K562 (cell line): ENCODE data around the gene SAP25. TPM values are rescaled to one million over a fixed set of nuclear protein-coding genes. Genes with fewer than 3 reads are reported as not detected.
A peak's percentile ranks its signal among the peaks of the same experiment; 100 is the strongest.

ENCODE experiments used
- CBX2 ChIP-seq: fragments of 200-600 bp; sonication (generic); IDR thresholded peaks from one replicate; pipeline ENCODE4 v1.6.1; 2012; ENCODE audit warnings: mild to moderate bottlenecking, low read length, inconsistent platforms; ENCODE audit not compliant: insufficient read depth, poor library complexity, severe bottlenecking
- ETV6 ChIP-seq, 3 experiments: fragments of 150-350 bp in 1 of 3; sonication (generic) in 1 of 3; formaldehyde crosslinking in 1 of 3; IDR thresholded peaks; 2 replicates each; pipeline versions ENCODE4 v1.6.1 to v1.8.0; 2014 to 2022; ENCODE audit warnings: borderline replicate concordance in 2 of 3, low read depth in 2 of 3, antibody characterized with exemption in 1 of 3, low read length in 1 of 3, mild to moderate bottlenecking in 1 of 3, missing genetic modification reagents in 1 of 3
- JUN ChIP-seq, 2 experiments: sonication (generic) in 1 of 2; formaldehyde crosslinking in 1 of 2; IDR thresholded peaks; 2 replicates each; pipeline versions ENCODE4 v1.6.1 to v1.8.0; 2012 to 2022; ENCODE audit warnings: borderline replicate concordance in 2 of 2, mild to moderate bottlenecking in 2 of 2, improper control_type of control experiment in 1 of 2, low read depth in 1 of 2, low read length in 1 of 2, missing genetic modification reagents in 1 of 2
- KDM5B ChIP-seq: fragments of 200-600 bp; sonication (generic); IDR thresholded peaks from 2 replicates; pipeline ENCODE4 v1.6.1; 2012; ENCODE audit warnings: low read depth, mild to moderate bottlenecking, moderate library complexity, low read length, control low read depth, inconsistent platforms; ENCODE audit not compliant: insufficient replicate concordance
- NFRKB ChIP-seq: fragments of 450-650 bp; IDR thresholded peaks from 2 replicates; pipeline ENCODE4 v1.6.1; 2016; ENCODE audit warnings: low read depth
- SOX6 ChIP-seq: fragments of 450-650 bp; IDR thresholded peaks from 2 replicates; pipeline ENCODE4 v1.6.1; 2014; ENCODE audit warnings: mild to moderate bottlenecking
- ZBTB7A ChIP-seq: IDR thresholded peaks from 2 replicates; pipeline ENCODE4 v1.6.1; 2011; ENCODE audit warnings: low read depth, mild to moderate bottlenecking, low read length, moderate library complexity, borderline replicate concordance; ENCODE audit not compliant: control insufficient read depth
- polyA plus RNA-seq, 8 experiments: library from polyadenylated mRNA; depleted of rRNA in 4 of 8; stranded (reverse) in 5 of 8; unstranded in 3 of 8; fragments of >200 nt; fragmentation: Nextera tagmentation in 2 of 8; fragmentation: Illumina TruSeq in 1 of 8; extraction: Ambion mirVana in 2 of 8; extraction: Trizol in 1 of 8; gene quantifications; 2 replicates each; pipeline versions ENCODE4 v1.2.1 to v1.2.3, GENCODE V29; 2011 to 2014; ENCODE audit warnings: inconsistent platforms in 1 of 8, missing spikeins in 1 of 8
- total RNA-seq, 7 experiments: library from RNA; depleted of rRNA in 6 of 7; stranded (reverse); fragments of >200 nt in 6 of 7; fragmentation: Illumina TruSeq in 2 of 7; extraction: Trizol in 2 of 7; gene quantifications; 2 replicates each; pipeline versions ENCODE4 v1.2.1 to v1.2.3, GENCODE V29; 2011 to 2021; ENCODE audit warnings: low replicate concordance in 1 of 7
- TF ChIP-seq, protein P1 (sequence below), 3 experiments: fragments of 200-800 bp in 1 of 3; sonication (Bioruptor generic) in 1 of 3; sonication (generic) in 1 of 3; formaldehyde crosslinking in 1 of 3; IDR thresholded peaks; 2 replicates each; pipeline versions ENCODE4 v1.6.1 to v1.8.0; 2016 to 2022; ENCODE audit warnings: mild to moderate bottlenecking in 2 of 3, missing compliant biosample characterization in 2 of 3, missing genetic modification characterization in 2 of 3, missing genetic modification reagents in 1 of 3
- TF ChIP-seq, protein P2 (sequence below): fragments of 250-450 bp; sonication (Bioruptor Pico); IDR thresholded peaks from 2 replicates; pipeline ENCODE4 v1.4.0; 2020; ENCODE audit warnings: mild to moderate bottlenecking
- TF ChIP-seq, protein P3 (sequence below): fragments of 200-800 bp; sonication (Bioruptor generic); IDR thresholded peaks from 2 replicates; pipeline ENCODE4 v1.6.1; 2017; ENCODE audit warnings: missing genetic modification characterization, missing compliant biosample characterization
- TF ChIP-seq, protein P4 (sequence below): fragments of 450-650 bp; formaldehyde crosslinking; IDR thresholded peaks from 2 replicates; pipeline ENCODE4 v1.4.0; 2020; ENCODE audit warnings: mild to moderate bottlenecking

The SAP25 gene
- total and polyA plus RNA-seq, 9 of the 15 experiments (the other 6 are each of a cell fraction or from before 2014, with no cell fraction given) = 0.13 to 5.3 (median 0.78) TPM; not detected in 1

DNA sequence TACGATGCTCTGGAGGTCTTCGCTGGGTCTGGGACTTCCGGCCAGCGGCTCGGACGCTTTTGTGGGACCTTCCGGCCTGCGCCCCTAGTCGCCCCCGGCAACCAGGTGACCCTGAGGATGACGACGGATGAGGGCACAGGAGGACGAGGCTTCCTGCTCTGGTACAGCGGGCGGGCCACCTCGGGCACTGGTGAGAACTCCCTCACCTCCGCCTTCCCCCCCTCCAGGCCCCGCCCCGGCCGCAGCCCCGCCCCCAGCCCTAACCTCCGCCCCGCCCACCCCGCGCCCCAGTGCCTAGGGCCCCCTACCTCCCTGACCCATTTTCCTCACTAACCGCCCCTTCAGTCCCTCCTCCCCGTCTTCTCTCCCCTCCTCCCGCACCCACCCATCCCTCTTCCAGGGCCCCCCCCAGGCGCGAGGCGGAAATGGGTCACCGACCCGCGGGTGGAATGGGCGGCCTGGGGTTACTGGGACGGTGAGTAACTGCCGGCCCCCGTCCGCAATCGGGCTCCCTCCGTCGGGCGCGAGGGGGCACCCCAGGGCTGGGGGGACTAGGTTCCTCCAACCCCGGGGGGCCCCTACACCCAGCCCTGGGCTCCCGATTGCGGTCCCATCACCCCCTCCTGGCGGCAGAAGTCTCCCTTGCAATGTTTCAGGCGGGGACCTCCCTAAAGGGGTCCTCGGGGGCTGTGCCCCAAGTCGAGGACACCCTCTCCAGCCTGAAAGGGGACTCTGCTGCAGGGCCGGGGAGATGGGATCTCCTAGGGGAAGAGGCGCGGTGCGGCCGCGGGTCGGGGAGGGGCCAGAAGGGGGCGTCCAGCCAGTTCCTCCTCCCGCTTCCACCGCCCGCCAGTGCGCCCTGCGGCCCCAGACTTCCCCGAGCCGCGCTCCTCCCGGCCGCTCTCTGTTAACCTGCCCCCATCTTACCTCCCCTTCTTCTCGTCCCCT is 30.6 kb upstream of the SAP25 start (continued):
- TF ChIP-seq NFRKB (no peak), KDM5B (peak; percentile 71), SOX6 (peak; percentile 57; the same call in 1 of the 2 replicates), JUN (IDR thresholded peaks at IDR 0.05; ENCODE audit: borderline replicate concordance, low read depth, low read length) (no peak), JUN (CRISPR knock-in tag; IDR thresholded peaks at IDR 0.05; ENCODE audit: borderline replicate concordance) (no peak), ZBTB7A (peak; percentile 95), CBX2 (no peak), ETV6 (IDR thresholded peaks at IDR 0.05; ENCODE audit: borderline replicate concordance in 1 of 2, low read depth in 2 of 2, low read length in 1 of 2) (no peak), ETV6 (CRISPR knock-in tag; IDR thresholded peaks at IDR 0.05; ENCODE audit: borderline replicate concordance) (no peak)
- TF ChIP-seq, protein P1, sequence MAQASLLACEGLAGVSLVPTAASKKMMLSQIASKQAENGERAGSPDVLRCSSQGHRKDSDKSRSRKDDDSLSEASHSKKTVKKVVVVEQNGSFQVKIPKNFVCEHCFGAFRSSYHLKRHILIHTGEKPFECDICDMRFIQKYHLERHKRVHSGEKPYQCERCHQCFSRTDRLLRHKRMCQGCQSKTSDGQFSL (CRISPR knock-in tag; IDR thresholded peaks at IDR 0.05) = peak; percentile 89
- TF ChIP-seq, protein P1 (tag; IDR thresholded peaks at IDR 0.05) = peak in 1 of 2 experiments; percentile 80; a peak in 2 of 4 replicates
- TF ChIP-seq, protein P2, sequence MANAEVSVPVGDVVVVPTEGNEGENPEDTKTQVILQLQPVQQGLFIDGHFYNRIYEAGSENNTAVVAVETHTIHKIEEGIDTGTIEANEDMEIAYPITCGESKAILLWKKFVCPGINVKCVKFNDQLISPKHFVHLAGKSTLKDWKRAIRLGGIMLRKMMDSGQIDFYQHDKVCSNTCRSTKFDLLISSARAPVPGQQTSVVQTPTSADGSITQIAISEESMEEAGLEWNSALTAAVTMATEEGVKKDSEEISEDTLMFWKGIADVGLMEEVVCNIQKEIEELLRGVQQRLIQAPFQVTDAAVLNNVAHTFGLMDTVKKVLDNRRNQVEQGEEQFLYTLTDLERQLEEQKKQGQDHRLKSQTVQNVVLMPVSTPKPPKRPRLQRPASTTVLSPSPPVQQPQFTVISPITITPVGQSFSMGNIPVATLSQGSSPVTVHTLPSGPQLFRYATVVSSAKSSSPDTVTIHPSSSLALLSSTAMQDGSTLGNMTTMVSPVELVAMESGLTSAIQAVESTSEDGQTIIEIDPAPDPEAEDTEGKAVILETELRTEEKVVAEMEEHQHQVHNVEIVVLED (CRISPR knock-in tag) = no peak
- TF ChIP-seq, protein P3, sequence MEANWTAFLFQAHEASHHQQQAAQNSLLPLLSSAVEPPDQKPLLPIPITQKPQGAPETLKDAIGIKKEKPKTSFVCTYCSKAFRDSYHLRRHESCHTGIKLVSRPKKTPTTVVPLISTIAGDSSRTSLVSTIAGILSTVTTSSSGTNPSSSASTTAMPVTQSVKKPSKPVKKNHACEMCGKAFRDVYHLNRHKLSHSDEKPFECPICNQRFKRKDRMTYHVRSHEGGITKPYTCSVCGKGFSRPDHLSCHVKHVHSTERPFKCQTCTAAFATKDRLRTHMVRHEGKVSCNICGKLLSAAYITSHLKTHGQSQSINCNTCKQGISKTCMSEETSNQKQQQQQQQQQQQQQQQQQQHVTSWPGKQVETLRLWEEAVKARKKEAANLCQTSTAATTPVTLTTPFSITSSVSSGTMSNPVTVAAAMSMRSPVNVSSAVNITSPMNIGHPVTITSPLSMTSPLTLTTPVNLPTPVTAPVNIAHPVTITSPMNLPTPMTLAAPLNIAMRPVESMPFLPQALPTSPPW (CRISPR knock-in tag) = peak; percentile 95
- TF ChIP-seq, protein P4, sequence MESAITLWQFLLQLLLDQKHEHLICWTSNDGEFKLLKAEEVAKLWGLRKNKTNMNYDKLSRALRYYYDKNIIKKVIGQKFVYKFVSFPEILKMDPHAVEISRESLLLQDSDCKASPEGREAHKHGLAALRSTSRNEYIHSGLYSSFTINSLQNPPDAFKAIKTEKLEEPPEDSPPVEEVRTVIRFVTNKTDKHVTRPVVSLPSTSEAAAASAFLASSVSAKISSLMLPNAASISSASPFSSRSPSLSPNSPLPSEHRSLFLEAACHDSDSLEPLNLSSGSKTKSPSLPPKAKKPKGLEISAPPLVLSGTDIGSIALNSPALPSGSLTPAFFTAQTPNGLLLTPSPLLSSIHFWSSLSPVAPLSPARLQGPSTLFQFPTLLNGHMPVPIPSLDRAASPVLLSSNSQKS = no peak
